ENCODE data around the gene HSD3B7.

HSD3B7 gene

DNA sequence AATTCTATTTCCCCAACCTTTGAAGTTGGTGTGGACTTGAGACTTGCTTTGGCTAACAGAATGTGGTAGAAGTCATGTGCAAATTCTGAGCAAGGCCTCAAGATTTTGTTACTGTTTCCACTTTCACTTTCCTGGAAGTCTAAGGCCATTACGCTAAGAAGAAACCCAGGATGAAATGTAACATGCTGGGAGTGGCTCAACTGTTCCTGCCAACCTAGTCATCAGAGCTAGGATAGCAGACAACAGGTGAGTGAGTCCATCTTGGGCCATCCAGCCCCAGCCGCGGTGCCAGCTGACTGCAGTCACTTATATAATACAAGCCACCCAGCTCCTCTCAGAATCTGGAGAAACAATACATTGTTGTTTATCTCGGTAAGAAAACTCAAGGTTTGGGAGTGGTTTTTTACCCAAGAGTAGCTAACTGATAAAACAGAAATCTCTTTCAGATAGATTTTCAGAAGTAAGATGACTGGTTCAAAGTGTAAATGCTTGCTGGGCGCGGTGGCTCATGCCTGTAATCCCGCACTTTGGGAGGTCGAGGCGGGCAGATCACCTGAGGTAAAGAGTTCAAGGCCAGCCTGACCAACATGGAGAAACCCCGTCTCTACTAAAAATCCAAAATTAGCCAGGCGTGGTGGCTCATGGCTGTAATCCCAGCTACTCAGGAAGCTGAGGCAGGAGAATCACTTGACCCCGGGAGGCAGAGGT, 37.7 kb downstream of the HSD3B7 start:
- no peak for DNase-seq (ENCODE audit: low read depth, low spot score)
- no peaks in the 10 kb centered on the region for H3K27me3 ChIP-seq (ENCODE audit: insufficient read depth, insufficient read length)
- H3K36me3 ChIP-seq (ENCODE audit: insufficient read depth, insufficient read length, low read length), result no peaks in the 10 kb centered on the region
- no peaks in the 10 kb centered on the region for H3K9me3 ChIP-seq (ENCODE audit: insufficient read depth, low read length)
- peaks cover 6% of the 10 kb centered on the region for H3K4me1 ChIP-seq (ENCODE audit: insufficient read depth, insufficient read length)
- no peak overlapping the region for H3K4me3 ChIP-seq (ENCODE audit: insufficient read length, low read depth)
- H3K9ac ChIP-seq (ENCODE audit: insufficient read length, low read depth), result no peak overlapping the region
- TF ChIP-seq SUZ12 (IDR thresholded peaks at IDR 0.05; ENCODE audit: extremely low read depth, insufficient read depth, insufficient read length) (no peak), ZNF274 (IDR thresholded peaks at IDR 0.05; ENCODE audit: low read depth, low read length) (no peak), YY1 (IDR thresholded peaks at IDR 0.05; ENCODE audit: insufficient read depth, insufficient read length) (no peak)

- H3K36me3 ChIP-seq (ENCODE audit: insufficient read depth, insufficient read length, low read length), result no peaks in the 10 kb centered on the region
- no peaks in the 10 kb centered on the region for H3K27me3 ChIP-seq (ENCODE audit: insufficient read depth, insufficient read length)
- H3K4me1 ChIP-seq (ENCODE audit: insufficient read depth, insufficient read length), result peaks cover 6% of the 10 kb centered on the region
- H3K4me3 ChIP-seq (ENCODE audit: insufficient read length, low read depth), result no peak overlapping the region
- no peak for TF ChIP-seq YY1 (IDR thresholded peaks at IDR 0.05; ENCODE audit: insufficient read depth, insufficient read length)
- TF ChIP-seq ZNF274 (IDR thresholded peaks at IDR 0.05; ENCODE audit: low read depth, low read length), result no peak
- no peak for TF ChIP-seq SUZ12 (IDR thresholded peaks at IDR 0.05; ENCODE audit: extremely low read depth, insufficient read depth, insufficient read length)
- no peak overlapping the region for H3K9ac ChIP-seq (ENCODE audit: insufficient read length, low read depth)
- H3K9me3 ChIP-seq (ENCODE audit: insufficient read depth, low read length), result no peaks in the 10 kb centered on the region
- no peak for DNase-seq (ENCODE audit: low read depth, low spot score)
Measured at GRCh38 chr16:31023252-31023602, 38.2 kb downstream of the HSD3B7 start.

GRCh38 chr16:31023627-31024226, 38.7 kb downstream of the HSD3B7 start:
- no peak for TF ChIP-seq YY1 (IDR thresholded peaks at IDR 0.05; ENCODE audit: insufficient read depth, insufficient read length)
- TF ChIP-seq SUZ12 (IDR thresholded peaks at IDR 0.05; ENCODE audit: extremely low read depth, insufficient read depth, insufficient read length), result no peak
- no peak for TF ChIP-seq ZNF274 (IDR thresholded peaks at IDR 0.05; ENCODE audit: low read depth, low read length)
- no peak for DNase-seq (ENCODE audit: low read depth, low spot score)

GRCh38 chr16:31025339-31025738, 40.3 kb downstream of the HSD3B7 start:
- H3K36me3 ChIP-seq (ENCODE audit: insufficient read depth, insufficient read length, low read length), result no peaks in the 10 kb centered on the region
- H3K27me3 ChIP-seq (ENCODE audit: insufficient read depth, insufficient read length), result no peaks in the 10 kb centered on the region

More at GRCh38 chr16:31023627-31024226, 38.7 kb downstream of the HSD3B7 start:
- H3K9ac ChIP-seq (ENCODE audit: insufficient read length, low read depth), result no peak overlapping the region
- H3K4me3 ChIP-seq (ENCODE audit: insufficient read length, low read depth), result no peak overlapping the region
- peaks cover 6% of the 10 kb centered on the region for H3K4me1 ChIP-seq (ENCODE audit: insufficient read depth, insufficient read length)
- no peaks in the 10 kb centered on the region for H3K27me3 ChIP-seq (ENCODE audit: insufficient read depth, insufficient read length)
- no peaks in the 10 kb centered on the region for H3K36me3 ChIP-seq (ENCODE audit: insufficient read depth, insufficient read length, low read length)
- no peaks in the 10 kb centered on the region for H3K9me3 ChIP-seq (ENCODE audit: insufficient read depth, low read length)

DNA sequence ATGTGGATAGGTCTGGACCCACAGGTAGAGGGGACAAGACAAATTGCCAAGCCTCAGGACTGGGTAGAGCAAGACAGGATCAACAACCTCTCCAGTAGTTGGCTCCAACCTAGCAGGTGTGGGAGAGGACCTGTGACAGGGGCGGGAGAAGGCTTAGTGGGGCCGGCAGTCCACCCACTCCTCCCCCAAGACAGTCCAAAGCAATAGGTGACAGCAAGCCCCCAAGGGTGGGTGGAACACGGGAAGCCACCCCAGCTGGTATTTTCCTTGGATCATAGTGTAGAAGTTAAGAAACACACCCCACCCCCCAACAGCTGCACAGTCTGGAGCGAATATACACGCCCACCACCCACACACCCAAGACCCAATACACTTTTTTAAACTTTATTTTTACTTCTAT, 44.3 kb downstream of the HSD3B7 start:
- no peak for TF ChIP-seq YY1 (IDR thresholded peaks at IDR 0.05; ENCODE audit: insufficient read depth, insufficient read length)
- no peak for TF ChIP-seq ZNF274 (IDR thresholded peaks at IDR 0.05; ENCODE audit: low read depth, low read length)
- TF ChIP-seq SUZ12 (IDR thresholded peaks at IDR 0.05; ENCODE audit: extremely low read depth, insufficient read depth, insufficient read length), result no peak
- DNase-seq (ENCODE audit: low read depth, low spot score), result no peak
- Histone ChIP-seq H3K9me3 (ENCODE audit: insufficient read depth, low read length) (no peaks in the 10 kb centered on the region), H3K27me3 (ENCODE audit: insufficient read depth, insufficient read length) (no peaks in the 10 kb centered on the region), H3K36me3 (ENCODE audit: insufficient read depth, insufficient read length, low read length) (no peaks in the 10 kb centered on the region), H3K9ac (ENCODE audit: insufficient read length, low read depth) (no peak overlapping the region), H3K4me1 (ENCODE audit: insufficient read depth, insufficient read length) (peaks cover 13% of the 10 kb centered on the region), H3K4me3 (ENCODE audit: insufficient read length, low read depth) (no peak overlapping the region)

More at GRCh38 chr16:31025339-31025738, 40.3 kb downstream of the HSD3B7 start:
- H3K9me3 ChIP-seq (ENCODE audit: insufficient read depth, low read length), result no peaks in the 10 kb centered on the region
- no peak overlapping the region for H3K9ac ChIP-seq (ENCODE audit: insufficient read length, low read depth)
- DNase-seq (ENCODE audit: low read depth, low spot score), result no peak
- H3K4me3 ChIP-seq (ENCODE audit: insufficient read length, low read depth), result no peak overlapping the region
- peaks cover 7% of the 10 kb centered on the region for H3K4me1 ChIP-seq (ENCODE audit: insufficient read depth, insufficient read length)
- no peak for TF ChIP-seq YY1 (IDR thresholded peaks at IDR 0.05; ENCODE audit: insufficient read depth, insufficient read length)
- no peak for TF ChIP-seq ZNF274 (IDR thresholded peaks at IDR 0.05; ENCODE audit: low read depth, low read length)
- no peak for TF ChIP-seq SUZ12 (IDR thresholded peaks at IDR 0.05; ENCODE audit: extremely low read depth, insufficient read depth, insufficient read length)

DNA sequence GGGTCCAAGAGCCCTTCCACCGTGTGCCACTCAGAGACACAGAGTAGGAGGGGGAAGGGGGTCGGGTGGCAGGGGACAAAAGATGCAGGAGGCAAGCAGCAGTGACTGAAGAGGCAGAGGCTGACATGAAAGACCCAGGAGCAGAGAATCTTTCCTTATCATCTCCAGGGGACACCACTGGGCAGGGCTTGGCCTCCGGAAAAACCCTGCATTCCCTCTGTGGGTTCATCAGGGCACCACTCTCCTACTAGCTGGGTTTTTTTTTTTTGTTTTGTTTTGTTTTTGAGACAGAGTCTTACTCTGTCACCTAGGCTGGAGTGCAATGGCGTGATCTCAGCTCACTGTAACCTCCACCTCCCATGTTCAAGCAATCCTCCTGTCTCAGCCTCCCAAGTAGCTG, 46.3 kb downstream of the HSD3B7 start:
- H3K4me3 ChIP-seq (ENCODE audit: insufficient read length, low read depth), result no peak overlapping the region
- no peak for TF ChIP-seq ZNF274 (IDR thresholded peaks at IDR 0.05; ENCODE audit: low read depth, low read length)
- no peak for TF ChIP-seq SUZ12 (IDR thresholded peaks at IDR 0.05; ENCODE audit: extremely low read depth, insufficient read depth, insufficient read length)
- TF ChIP-seq YY1 (IDR thresholded peaks at IDR 0.05; ENCODE audit: insufficient read depth, insufficient read length), result no peak
- H3K4me1 ChIP-seq (ENCODE audit: insufficient read depth, insufficient read length), result peaks cover 10% of the 10 kb centered on the region
- peaks cover 16% of the 10 kb centered on the region for H3K36me3 ChIP-seq (ENCODE audit: insufficient read depth, insufficient read length, low read length)
- no peak overlapping the region for H3K9ac ChIP-seq (ENCODE audit: insufficient read length, low read depth)
- H3K27me3 ChIP-seq (ENCODE audit: insufficient read depth, insufficient read length), result no peaks in the 10 kb centered on the region
- no peak for DNase-seq (ENCODE audit: low read depth, low spot score)
- no peaks in the 10 kb centered on the region for H3K9me3 ChIP-seq (ENCODE audit: insufficient read depth, low read length)

Data from NT2/D1 (cell line).